GM06990 (cell line): ENCODE measurements around the gene MS4A10.

Experiments
- DNase-seq: peaks from one replicate; pipeline ENCODE4 v3.0.0-alpha.2; 2011; ENCODE audit not compliant: insufficient read length; ENCODE audit errors: extremely low read depth
- H3K27me3 ChIP-seq: replicated peaks from 2 replicates; pipeline ENCODE4 v1.6.0; 2011; ENCODE audit warnings: low read length; ENCODE audit not compliant: control insufficient read depth, insufficient read depth
- H3K36me3 ChIP-seq: 2 replicates; pipeline ENCODE4 v1.5.1; 2011; ENCODE audit warnings: low read length; ENCODE audit not compliant: control insufficient read depth, insufficient read depth
- H3K4me3 ChIP-seq: replicated peaks from 2 replicates; pipeline ENCODE4 v1.5.1; 2011; ENCODE audit warnings: low read depth, mild to moderate bottlenecking, control low read depth, low read length
- CTCF ChIP-seq: IDR thresholded peaks from 2 replicates; pipeline ENCODE4 v1.5.1; 2011; ENCODE audit warnings: low read length, control low read depth, mild to moderate bottlenecking, inconsistent platforms; ENCODE audit not compliant: insufficient read depth, poor library complexity, severe bottlenecking

Gene MS4A10

GRCh38 chr11:60781286-60781980 lies 3.7 kb upstream of the MS4A10 start:
- H3K36me3 ChIP-seq: no peaks in the 10 kb centered on the region
- H3K27me3 ChIP-seq: no peaks in the 10 kb centered on the region
- no peak for DNase-seq
- no peak overlapping the region for H3K4me3 ChIP-seq
- no peak for TF ChIP-seq CTCF

GRCh38 chr11:60781981-60782316 lies 3.2 kb upstream of the MS4A10 start:
- no peak for DNase-seq
- H3K36me3 ChIP-seq: no peaks in the 10 kb centered on the region
- TF ChIP-seq CTCF: no peak
- no peak overlapping the region for H3K4me3 ChIP-seq
- no peaks in the 10 kb centered on the region for H3K27me3 ChIP-seq

GRCh38 chr11:60782393-60783140 lies 2.6 kb upstream of the MS4A10 start:
- H3K36me3 ChIP-seq: no peaks in the 10 kb centered on the region
- no peak overlapping the region for H3K4me3 ChIP-seq
- TF ChIP-seq CTCF: no peak
- DNase-seq: no peak
- H3K27me3 ChIP-seq: no peaks in the 10 kb centered on the region

- Histone ChIP-seq H3K27me3 (no peaks in the 10 kb centered on the region), H3K4me3 (no peak overlapping the region), H3K36me3 (no peaks in the 10 kb centered on the region)
- no peak for TF ChIP-seq CTCF
- no peak for DNase-seq
Measured at GRCh38 chr11:60783141-60783484, 2.0 kb upstream of the MS4A10 start.

GRCh38 chr11:60783911-60784310 lies 1.2 kb upstream of the MS4A10 start:
- TF ChIP-seq CTCF: no peak
- H3K27me3 ChIP-seq: no peaks in the 10 kb centered on the region
- no peak overlapping the region for H3K4me3 ChIP-seq
- H3K36me3 ChIP-seq: no peaks in the 10 kb centered on the region
- DNase-seq: no peak
